Heart right ventricle (tissue), 16 donors: Measurements from ENCODE around the gene RTN4R. TPM values are rescaled to one million over a fixed set of nuclear protein-coding genes. Genes with fewer than 3 reads are reported as not detected.

Experiments used
- ATAC-seq, 8 donors: fragments of 200-7000 bp; cut with Tn5 transposase; one replicate each; pipeline ENCODE4 v1.9.1; 2020; ENCODE audit warnings: mild to moderate bottlenecking in 8 of 8, moderate library complexity in 8 of 8, moderate number of reproducible peaks in 1 of 8
- DNase-seq, 2 donors: peaks; one replicate each; pipeline ENCODE4 v3.0.0-alpha.2; 2020
- H3K27ac ChIP-seq, 10 donors: fragments of 200-600 bp; sonication (generic) in 2 of 10; one replicate each; pipeline versions ENCODE4 v1.5.0 to v1.8.0; 2020 to 2022; ENCODE audit warnings: mild to moderate bottlenecking in 3 of 10
- H3K27me3 ChIP-seq, 7 donors: fragments of 200-600 bp; one replicate each; pipeline ENCODE4 v1.8.0; 2021 to 2022; ENCODE audit warnings: mild to moderate bottlenecking in 2 of 7
- H3K36me3 ChIP-seq, 9 donors: fragments of 200-600 bp; sonication (generic) in 1 of 9; one replicate each; pipeline versions ENCODE4 v1.5.0 to v1.8.0; 2020 to 2022; ENCODE audit warnings: mild to moderate bottlenecking in 2 of 9
- H3K4me1 ChIP-seq, 9 donors: fragments of 200-600 bp; sonication (generic) in 1 of 9; one replicate each; pipeline versions ENCODE4 v1.5.0 to v1.8.0; 2020 to 2022; ENCODE audit warnings: mild to moderate bottlenecking in 4 of 9
- H3K4me3 ChIP-seq, 10 donors: fragments of 200-600 bp; sonication (generic) in 2 of 10; one replicate each; pipeline versions ENCODE4 v1.5.0 to v1.8.0; 2020 to 2022; ENCODE audit warnings: mild to moderate bottlenecking in 7 of 10, moderate library complexity in 2 of 10
- H3K9me3 ChIP-seq, 11 donors: fragments of 200-600 bp in 10 of 11; sonication (generic) in 2 of 11; one replicate each; pipeline versions ENCODE4 v1.5.0 to v1.8.0; 2013 to 2022; ENCODE audit warnings: mild to moderate bottlenecking in 2 of 11, control low read depth in 1 of 11, moderate library complexity in 1 of 11
- WGBS, 2 donors: extraction: QIAGEN DNeasy Blood & Tissue Kit; methylation state at CpG; one replicate each; pipeline ENCODE4 v1.1.7; 2013; ENCODE audit warnings: inconsistent platforms in 1 of 2; 5-methylcytosine and 5-hydroxymethylcytosine counted together
- intact Hi-C, 10 donors: fragments of 100-400 bp; cut with DNase I; formaldehyde crosslinking; loops; one replicate each; pipeline versions ENCODE4 v1.11.1 to v1.14.2; 2022
- polyA plus RNA-seq, 2 donors: library from polyadenylated mRNA; stranded (reverse); fragments of 200-250 nt; gene quantifications; one replicate each; pipeline ENCODE4 v1.2.3, GENCODE V29; 2013
- total RNA-seq, 10 donors: library from RNA; stranded (reverse); fragmentation: NEBNext Ultra II Directional in 3 of 10; extraction: Animal tissue kit (Norgen Biotek cat#: 25700) in 3 of 10; gene quantifications; one replicate each; pipeline versions ENCODE4 v1.2.1 to v1.2.4, GENCODE V29; 2021 to 2023
- TF ChIP-seq, protein P1 (sequence below), 9 donors: fragments of 200-600 bp; sonication (generic) in 2 of 9; IDR thresholded peaks; one replicate each; pipeline versions ENCODE4 v1.5.0 to v1.8.0; 2021 to 2022; ENCODE audit warnings: antibody characterized with exemption in 9 of 9, mild to moderate bottlenecking in 5 of 9, moderate library complexity in 1 of 9
- donor health status: Arrhythmogenic right ventricular cardiomyopathy.
- donor health status: ischemic (EF 13 %, LVEDD 7.1; RV severe dilation, severe dysfunction).
- donor health status: healthy with polysubstance abuse.
- donor health status: DM: no; HTN: yes; CAD: no.
- donor health status: DM: no; HTN: no; CAD: no.
- donor health status: ischemic (EF 25% LVEDD 6.9; RV normal size, moderate dysfunction).
- donor health status: ischemic (EF 25% LVEDD 5.7; RV mildly dilated, moderate dysfunction).
- donor health status: healthy.
- donor health status: DM: yes; HTN: yes; CAD: no.
- donor health status: Ischemic cardiomyopathy.
- donor health status: ischemic (EF 35%, LVEDD 5.7; RV mildly dilated, moderate dysfunction).
- donor health status: nonischemic (EF 11% LVEDD 7.7; RV severe dilation, severe dysfunction).
- donor health status: DM: yes; HTN: yes; CAD: no.
- donor health status: PGD.
- donor health status: ischemic (EF 29% LVEDD 5.4; RV normal size, mild dysfunction).
- donor health status: nonischemic (EF 23%, LVEDD 6.1; RV moderate dilation, normal function).

RTN4R gene
- total and polyA plus RNA-seq, 12 donors = 0.56 to 2.5 (median 0.93) TPM

DNA sequence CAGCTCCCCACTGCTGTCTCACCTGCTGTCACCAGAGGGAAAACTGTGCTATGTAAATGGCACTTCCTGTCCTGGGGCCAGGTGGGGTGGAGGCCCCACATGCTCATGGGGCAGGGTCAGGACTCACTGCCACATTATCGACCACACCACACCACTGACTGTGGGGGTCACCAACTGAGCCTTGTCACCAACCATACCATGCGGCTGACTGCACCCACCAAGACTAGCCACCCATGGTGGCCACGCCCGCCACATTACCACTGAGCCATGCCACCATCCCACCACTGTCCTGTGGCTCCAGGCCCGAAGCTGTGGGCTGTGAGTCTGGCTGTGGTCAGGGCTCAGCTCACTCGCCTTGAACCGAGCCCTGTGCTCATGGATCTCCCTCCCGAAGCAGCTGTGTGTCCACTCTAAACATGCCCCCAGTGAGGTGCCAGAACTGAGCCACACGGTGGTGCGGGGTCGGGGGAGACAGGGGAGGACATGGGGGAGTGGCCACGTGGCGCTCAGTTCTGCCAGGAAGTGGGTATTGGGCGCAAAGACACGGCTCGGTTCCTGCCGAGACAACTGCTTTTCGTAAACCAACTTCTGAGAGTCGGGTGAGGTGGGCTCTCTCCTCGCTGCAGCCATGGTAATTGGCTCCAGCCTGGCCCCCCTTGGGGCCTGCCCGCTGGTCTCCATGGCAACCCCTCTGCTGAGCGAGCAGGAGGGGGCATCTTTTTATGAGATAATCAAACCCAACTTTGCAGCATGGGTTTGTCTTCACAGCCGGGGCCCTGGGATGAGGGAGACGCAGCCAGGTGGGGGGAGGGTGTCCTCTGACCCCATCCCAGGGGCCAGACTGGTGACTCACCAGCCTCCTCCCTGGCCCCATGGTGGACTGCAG, 23.2 kb downstream of the RTN4R start:
- DNase-seq = no peak
- H3K9me3 ChIP-seq = no peaks in the 10 kb centered on the region
- no peak for ATAC-seq
- H3K27ac ChIP-seq = peak overlapping the region in 2 of 10 donors; percentile 53 to 71
- H3K4me3 ChIP-seq = no peak overlapping the region
- no peaks in the 10 kb centered on the region for H3K36me3 ChIP-seq
- H3K4me1 ChIP-seq = peaks cover 47 to 98% (median 55%) of the 10 kb centered on the region in 9 donors
- WGBS, 2 donors = 82 to 84% methylated on average over 24 of the region's 24 CpGs
- intact Hi-C loops = loop anchor here in 4 of 10 donors (5.0 kb wide), 1 partner anchor 38 kb away; no protein-coding TSS in a partner anchor
- H3K27me3 ChIP-seq = no peaks in the 10 kb centered on the region
- TF ChIP-seq, protein P1, sequence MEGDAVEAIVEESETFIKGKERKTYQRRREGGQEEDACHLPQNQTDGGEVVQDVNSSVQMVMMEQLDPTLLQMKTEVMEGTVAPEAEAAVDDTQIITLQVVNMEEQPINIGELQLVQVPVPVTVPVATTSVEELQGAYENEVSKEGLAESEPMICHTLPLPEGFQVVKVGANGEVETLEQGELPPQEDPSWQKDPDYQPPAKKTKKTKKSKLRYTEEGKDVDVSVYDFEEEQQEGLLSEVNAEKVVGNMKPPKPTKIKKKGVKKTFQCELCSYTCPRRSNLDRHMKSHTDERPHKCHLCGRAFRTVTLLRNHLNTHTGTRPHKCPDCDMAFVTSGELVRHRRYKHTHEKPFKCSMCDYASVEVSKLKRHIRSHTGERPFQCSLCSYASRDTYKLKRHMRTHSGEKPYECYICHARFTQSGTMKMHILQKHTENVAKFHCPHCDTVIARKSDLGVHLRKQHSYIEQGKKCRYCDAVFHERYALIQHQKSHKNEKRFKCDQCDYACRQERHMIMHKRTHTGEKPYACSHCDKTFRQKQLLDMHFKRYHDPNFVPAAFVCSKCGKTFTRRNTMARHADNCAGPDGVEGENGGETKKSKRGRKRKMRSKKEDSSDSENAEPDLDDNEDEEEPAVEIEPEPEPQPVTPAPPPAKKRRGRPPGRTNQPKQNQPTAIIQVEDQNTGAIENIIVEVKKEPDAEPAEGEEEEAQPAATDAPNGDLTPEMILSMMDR (IDR thresholded peaks at IDR 0.05) = no peak

DNA sequence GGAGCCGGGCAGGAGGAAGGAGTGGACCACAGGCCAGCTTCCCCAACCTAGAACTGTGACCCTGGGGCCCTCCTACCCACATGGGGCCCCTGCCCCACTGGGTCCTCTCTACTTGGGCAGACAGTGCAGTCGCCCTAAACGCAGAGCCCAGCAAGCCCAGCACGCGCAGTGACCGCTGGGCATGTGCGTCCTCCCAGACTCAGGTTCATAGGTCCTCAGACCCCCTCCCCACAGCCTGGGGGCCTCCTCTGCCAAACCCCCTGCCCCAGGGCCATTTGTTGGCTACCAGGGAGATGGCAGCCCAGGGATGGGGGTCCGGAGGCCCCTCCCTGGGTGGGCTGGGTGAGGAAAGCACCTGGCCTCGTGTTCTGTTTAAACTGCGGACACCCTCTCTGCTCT, 23.9 kb downstream of the RTN4R start:
- TF ChIP-seq, protein P1 (IDR thresholded peaks at IDR 0.05) = no peak
- 77 to 82% methylated on average over 10 of the region's 10 CpGs for WGBS, 2 donors
- H3K36me3 ChIP-seq = no peaks in the 10 kb centered on the region
- no peaks in the 10 kb centered on the region for H3K9me3 ChIP-seq
- peak overlapping the region in 5 of 10 donors; percentile 10 to 71 (median 53) for H3K27ac ChIP-seq
- intact Hi-C loops = loop anchor here in 4 of 10 donors (5.0 kb wide), 1 partner anchor 37 kb away; no protein-coding TSS in a partner anchor
- no peak overlapping the region for H3K4me3 ChIP-seq
- DNase-seq = no peak
- ATAC-seq = no peak
- H3K27me3 ChIP-seq = no peaks in the 10 kb centered on the region
- H3K4me1 ChIP-seq = peaks cover 46 to 98% (median 55%) of the 10 kb centered on the region in 9 donors

DNA sequence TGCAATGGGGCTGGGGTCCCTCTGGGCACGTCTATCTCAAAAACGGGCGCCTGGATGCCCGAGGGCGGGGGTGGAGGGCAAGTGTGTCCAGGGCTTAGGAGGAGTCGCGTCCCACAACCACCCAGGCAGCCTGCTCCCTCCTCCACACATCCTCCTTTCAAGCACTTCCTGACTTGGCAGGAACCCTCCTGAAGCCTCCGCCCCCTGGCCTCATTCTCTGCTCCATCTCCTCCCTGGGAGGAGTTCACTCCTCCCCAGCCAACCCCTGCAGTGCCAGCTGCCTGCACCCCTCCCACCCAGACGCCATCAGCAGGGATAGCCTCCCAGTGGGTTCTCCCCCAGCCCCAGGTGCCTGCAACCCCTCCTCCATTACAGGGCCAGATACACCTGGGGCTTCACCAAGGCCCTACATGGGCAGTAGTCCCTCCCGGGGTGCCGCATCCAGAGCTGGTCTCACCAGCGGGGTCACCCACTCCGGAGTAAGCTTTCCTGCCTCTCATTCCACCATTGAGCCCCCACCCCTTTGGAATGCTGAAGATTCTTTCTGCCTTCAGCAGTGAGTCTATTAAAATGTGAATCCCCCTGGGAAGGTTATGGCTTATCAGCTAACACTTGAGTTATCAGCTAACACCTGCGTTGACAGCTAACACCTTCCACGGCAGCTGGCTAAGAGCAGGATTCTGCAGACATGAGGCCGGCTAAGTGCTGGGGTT, 24.4 kb downstream of the RTN4R start:
- no peaks in the 10 kb centered on the region for H3K27me3 ChIP-seq
- DNase-seq = peak; percentile 71 to 84
- ATAC-seq = peak; percentile 66 to 81 (median 73)
- WGBS, 2 donors = 17 to 18% methylated on average over 16 of the region's 16 CpGs
- intact Hi-C loops = loop anchor here in 4 of 10 donors (5.0 kb wide), 1 partner anchor 36 kb away; no protein-coding TSS in a partner anchor
- TF ChIP-seq, protein P1 (IDR thresholded peaks at IDR 0.05) = no peak
- H3K27ac ChIP-seq = peak overlapping the region in 8 of 10 donors; percentile 23 to 71 (median 52)
- H3K36me3 ChIP-seq = no peaks in the 10 kb centered on the region
- no peaks in the 10 kb centered on the region for H3K9me3 ChIP-seq
- H3K4me3 ChIP-seq = peak overlapping the region in 7 of 10 donors; percentile 6 to 39 (median 29)
- H3K4me1 ChIP-seq = peaks cover 46 to 98% (median 56%) of the 10 kb centered on the region in 9 donors

DNA sequence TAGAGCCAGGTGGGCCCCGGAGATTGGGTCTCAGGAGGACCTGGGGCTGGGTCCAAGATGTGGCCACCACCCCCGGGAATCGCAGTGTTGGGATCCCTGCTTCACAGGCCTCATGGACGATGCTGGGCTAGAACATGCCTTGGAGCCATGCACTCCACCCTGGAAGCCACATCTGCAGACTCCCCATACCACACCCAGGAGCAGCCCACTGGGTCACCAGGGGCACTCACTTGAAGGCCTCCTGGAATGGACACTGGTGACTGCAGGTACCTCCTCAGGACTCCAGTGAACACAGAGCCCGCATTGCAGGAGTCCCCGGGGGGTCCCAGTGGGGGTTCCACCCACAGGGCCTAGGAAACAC, 25.0 kb downstream of the RTN4R start:
- no peak for ATAC-seq
- WGBS, 2 donors = 49 to 59% methylated on average over 6 of the region's 6 CpGs
- no peaks in the 10 kb centered on the region for H3K36me3 ChIP-seq
- intact Hi-C loops = loop anchor here in 4 of 10 donors (5.0 kb wide), 1 partner anchor 36 kb away; no protein-coding TSS in a partner anchor
- peak overlapping the region in 7 of 10 donors; percentile 6 to 39 (median 29) for H3K4me3 ChIP-seq
- no peaks in the 10 kb centered on the region for H3K27me3 ChIP-seq
- peak overlapping the region in 8 of 10 donors; percentile 23 to 71 (median 52) for H3K27ac ChIP-seq
- H3K4me1 ChIP-seq = peaks cover 52 to 99% (median 60%) of the 10 kb centered on the region in 9 donors
- TF ChIP-seq, protein P1 (IDR thresholded peaks at IDR 0.05) = no peak
- no peaks in the 10 kb centered on the region for H3K9me3 ChIP-seq
- DNase-seq = no peak
